ENCODE data around the gene PROSER2. TPM values are rescaled to one million over a fixed set of nuclear protein-coding genes. Genes with fewer than 3 reads are reported as not detected.
"Not testable (repeated sequence)": the region's sequence is repeated elsewhere in the genome, so short reads cannot be mapped to it uniquely, and the experiment has no call there.

The PROSER2 gene
- total RNA-seq, 1 donor from 2014 or later = 0.97 TPM

DNA sequence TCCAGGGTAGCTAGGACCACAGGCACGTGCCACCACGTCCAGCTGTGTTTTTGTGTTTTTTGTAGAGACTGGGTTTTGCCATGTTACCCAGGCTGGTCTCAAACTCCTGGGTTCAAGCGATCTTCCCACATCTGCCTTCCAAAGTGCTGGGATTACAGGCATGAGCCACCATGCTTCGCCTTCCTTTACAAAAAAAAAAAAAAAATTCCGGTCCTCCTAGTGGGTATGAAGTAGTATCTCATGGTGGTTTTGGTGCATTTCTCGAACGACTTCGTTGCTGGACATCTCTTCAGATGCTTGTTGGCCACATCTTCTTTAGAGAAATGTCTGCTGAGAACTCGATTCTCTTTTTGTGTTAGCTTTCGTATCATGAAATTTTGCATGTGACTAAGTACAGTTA, 3.9 kb downstream of the PROSER2 start:
- intact Hi-C loops (cut with DNase I) = no loop called here
- DNase-seq = no peak
- ATAC-seq (ENCODE audit: poor library complexity) = no peak

- no peak for DNase-seq
- ATAC-seq (ENCODE audit: poor library complexity) = no peak
- intact Hi-C loops (cut with DNase I) = no loop called here
These were observed 4.3 kb downstream of the PROSER2 start for GRCh38 chr10:11827414-11827813.

DNA sequence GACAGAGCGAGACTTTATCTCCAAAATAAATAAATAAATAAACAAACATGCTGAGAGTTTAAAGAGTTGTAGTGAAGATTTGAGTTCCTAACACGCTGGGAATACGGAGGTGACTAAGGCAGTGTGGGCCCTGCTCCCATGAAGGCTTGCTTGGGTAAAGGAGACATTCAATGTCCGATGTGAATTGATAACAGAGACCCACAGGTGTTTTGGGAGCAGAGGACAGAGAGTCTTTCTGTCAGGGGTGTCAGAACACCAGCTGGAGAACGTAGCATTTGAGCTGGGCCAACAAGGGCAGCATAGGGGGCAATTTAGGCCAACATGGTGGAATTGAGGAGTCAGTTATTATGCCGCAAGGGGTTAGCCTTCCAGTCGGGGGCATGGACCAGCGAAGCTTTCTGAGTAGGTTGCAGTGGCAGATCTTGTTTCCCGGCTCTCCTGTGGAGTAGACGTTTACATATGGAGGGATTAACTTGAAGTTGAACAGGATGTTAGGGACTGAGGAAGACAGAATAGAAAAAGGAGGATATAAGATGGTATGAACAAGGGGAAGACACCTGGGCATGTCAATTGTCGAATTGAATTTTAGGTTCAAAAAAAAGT, 5.6 kb downstream of the PROSER2 start:
- DNase-seq = no peak
- ATAC-seq (ENCODE audit: poor library complexity) = no peak
- intact Hi-C loops (cut with DNase I) = no loop called here

DNA sequence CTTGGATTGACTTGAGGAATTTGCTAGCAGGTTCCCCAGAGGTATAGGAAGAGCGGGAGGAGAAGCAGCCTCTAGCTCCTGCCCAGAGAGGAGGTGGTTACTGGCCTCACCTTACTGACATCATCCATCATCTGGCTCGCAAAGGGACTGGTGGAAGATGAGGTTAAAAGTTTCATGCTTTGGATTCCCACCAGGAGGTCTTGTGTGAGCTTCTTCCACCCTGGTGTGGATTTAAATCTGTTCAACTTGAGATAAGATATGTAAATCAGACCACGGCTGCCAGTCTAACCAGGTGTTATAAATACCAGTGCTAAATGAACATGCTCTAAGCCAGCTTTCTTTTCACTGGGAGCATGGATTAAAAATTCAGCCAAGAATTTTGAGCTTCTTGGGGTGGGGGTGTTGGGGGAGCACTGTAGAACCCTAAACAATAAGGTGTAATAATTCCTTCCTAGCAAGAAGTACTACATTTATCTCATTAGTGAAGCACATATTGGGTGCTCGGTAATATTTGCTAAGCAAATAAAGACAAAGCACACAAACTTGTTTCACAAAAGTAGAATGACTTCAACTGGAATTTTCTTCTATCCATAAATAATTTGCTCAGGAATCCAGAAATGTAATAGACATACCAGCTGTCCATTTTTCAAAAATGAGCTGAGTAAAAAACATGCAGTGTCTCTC, 7.8 kb downstream of the PROSER2 start:
- no peak for DNase-seq
- intact Hi-C loops (cut with DNase I) = no loop called here
- ATAC-seq (ENCODE audit: poor library complexity) = no peak

DNA sequence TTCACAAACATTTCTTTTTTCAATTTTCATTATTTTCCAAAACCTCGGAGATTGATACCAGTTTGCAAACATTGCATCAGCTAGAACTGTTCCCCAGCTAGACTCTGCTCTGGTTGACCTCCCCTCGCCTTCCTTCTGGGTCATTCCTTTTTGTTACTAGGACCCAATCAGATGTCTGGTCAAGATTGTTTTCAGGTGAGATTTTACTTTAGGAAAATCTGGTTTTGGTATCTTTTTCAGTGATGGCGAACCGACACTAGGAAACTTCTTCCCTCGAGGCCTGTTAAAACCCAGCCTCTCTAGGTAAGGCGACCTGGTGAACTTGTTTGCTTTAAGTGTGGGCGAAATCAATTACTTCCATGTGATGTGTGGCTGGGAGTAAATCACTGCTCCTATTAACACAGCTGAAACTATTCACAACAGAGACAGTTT, 8.4 kb downstream of the PROSER2 start:
- ATAC-seq (ENCODE audit: poor library complexity) = no peak
- no peak for DNase-seq
- intact Hi-C loops (cut with DNase I) = no loop called here

DNA sequence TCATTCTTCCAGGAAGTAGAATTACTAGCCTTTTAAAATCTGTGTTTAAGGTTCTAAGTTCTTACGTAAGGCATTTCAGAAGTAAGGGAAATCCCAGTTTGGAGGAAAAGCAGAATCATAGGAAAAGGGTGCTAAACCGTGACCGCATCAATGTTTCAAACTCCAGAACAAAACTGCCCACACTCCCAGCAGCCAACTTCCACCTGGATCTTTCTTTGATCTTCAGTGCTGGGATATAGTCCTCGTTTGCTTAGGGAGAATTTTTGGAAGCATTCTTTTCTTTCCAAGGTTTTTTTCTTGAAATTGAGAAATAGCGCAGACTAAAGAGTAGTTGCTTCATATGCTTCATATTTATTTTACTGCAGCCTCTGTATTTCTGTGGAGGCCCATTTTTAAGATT, 8.9 kb downstream of the PROSER2 start:
- ATAC-seq (ENCODE audit: poor library complexity) (no peak), DNase-seq (no peak)
- intact Hi-C loops (cut with DNase I) = no loop called here

DNA sequence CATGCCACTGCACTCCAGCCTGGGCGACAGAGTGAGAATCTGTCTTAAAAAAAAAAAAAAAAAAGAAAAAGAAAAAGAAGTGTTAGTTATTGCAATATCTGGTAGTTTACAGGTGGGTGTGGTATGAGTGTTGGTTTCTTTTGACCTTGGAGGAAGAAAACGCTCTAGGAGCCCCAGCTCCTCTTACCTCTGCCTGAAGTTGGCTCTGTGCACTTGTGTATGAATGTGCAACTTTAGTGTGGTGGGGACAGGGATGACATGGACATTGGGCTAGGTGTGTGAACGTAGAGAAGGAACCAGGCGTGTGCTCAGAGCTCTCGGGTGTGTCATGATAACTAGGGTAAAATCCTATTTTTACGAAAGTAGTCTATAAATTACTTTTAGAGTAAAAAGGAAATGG, 11.9 kb downstream of the PROSER2 start:
- ATAC-seq (ENCODE audit: poor library complexity) = no peak
- intact Hi-C loops (cut with DNase I) = no loop called here
- no peak for DNase-seq

DNA sequence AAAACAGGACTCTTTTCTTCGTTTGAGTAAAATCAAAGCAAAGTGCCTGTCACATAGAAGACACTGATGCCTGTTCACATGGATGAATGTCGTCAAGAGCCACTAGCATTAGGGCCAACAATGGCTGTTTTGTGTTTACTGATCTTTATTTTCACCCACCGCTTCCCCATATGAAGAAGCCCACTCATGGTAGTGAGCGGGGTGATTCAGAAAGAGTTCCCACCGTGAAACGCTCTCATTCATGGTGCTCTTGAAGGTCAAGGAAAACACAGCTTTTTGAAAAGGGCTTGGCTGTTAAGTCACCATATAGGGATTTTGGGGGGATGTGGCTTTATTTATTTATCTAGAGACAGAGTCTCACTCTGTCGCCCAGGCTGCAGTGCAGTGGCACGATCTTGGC, 12.5 kb downstream of the PROSER2 start:
- intact Hi-C loops (cut with DNase I) = no loop called here
- no peak for ATAC-seq (ENCODE audit: poor library complexity)
- DNase-seq = no peak

DNA sequence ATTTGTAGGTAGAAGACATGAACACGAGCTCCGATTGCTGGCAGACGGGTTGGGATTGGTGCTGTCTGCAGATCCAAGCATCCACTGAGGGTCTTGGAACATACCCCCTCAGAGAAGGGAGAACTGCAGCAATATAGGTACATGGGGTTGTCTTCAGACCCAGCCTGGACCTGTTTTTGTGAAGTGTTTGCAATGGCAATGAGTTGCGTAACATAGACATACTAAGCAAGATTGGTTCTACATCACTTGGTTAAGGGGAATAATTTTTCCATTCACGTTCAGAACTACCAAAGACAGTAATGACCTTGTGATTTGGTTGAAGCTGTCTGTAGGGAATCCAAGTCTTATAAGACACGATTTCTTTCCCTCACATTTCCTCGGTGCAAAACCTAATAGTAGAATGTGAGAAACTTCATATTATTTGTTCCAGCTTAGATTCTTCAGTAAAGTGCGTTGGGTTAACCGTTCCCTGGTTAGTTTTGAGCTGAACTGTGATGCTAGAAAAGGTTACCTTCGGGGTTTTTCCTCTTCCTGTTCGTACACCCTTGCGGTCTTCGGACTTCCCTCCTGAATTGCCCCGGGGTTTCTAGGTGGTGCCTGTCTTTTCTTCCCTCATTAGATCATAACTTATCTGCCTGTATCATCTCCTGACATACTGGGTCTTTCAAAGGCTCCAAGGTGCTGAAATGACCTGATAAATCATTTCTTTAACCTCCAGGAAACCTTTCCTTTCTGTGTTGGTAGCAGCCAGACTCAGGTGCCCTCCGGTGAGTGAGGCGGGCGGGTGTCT, 14.4 kb downstream of the PROSER2 start:
- DNase-seq = no peak
- ATAC-seq (ENCODE audit: poor library complexity) = no peak
- intact Hi-C loops (cut with DNase I) = no loop called here

GRCh38 chr10:11838298-11838852, 15.2 kb downstream of the PROSER2 start:
- peak; percentile 87 for ATAC-seq (ENCODE audit: poor library complexity)
- DNase-seq = no peak
- intact Hi-C loops (cut with DNase I) = no loop called here

DNA sequence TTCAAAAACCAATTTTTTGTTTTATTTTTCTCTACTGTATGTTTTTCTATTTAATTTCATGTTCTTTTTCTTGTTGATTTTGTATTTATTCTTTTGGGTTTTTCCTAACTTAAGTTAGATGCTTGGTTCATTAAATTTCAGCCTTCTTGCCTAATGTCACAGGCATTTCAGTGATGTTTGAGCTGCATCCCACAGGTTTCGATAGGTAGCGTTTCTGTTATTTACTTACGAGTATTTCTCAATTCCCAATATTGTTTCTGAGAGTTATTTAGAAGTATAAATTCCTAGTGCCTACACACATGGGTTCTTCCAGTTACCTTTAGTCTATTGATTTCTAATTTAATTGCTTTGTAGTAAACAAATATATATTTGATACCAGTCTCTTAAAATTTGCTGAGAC, 18.2 kb downstream of the PROSER2 start:
- intact Hi-C loops (cut with DNase I) = no loop called here
- no peak for ATAC-seq (ENCODE audit: poor library complexity)
- DNase-seq = no peak

DNA sequence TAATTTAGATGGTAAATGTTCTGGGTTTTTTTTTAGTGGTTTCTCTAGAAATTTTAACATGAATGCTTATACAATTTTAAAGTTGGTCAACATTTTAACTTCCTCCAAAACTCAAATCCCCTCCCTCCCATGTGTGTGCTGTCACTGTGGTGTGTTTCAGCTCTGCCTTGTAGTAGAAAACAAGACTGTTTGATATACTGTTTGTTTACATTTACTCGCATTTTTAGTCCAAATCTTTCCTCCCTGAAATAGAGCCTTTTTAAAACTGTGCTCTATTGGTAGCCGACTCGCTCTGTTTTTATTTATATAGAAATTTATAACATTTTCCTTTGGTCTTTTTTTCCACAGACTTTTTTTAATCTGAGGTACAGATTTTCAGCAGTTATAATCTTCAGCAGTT, 19.3 kb downstream of the PROSER2 start:
- ATAC-seq (ENCODE audit: poor library complexity) = no peak
- intact Hi-C loops (cut with DNase I) = no loop called here
- DNase-seq = no peak

DNA sequence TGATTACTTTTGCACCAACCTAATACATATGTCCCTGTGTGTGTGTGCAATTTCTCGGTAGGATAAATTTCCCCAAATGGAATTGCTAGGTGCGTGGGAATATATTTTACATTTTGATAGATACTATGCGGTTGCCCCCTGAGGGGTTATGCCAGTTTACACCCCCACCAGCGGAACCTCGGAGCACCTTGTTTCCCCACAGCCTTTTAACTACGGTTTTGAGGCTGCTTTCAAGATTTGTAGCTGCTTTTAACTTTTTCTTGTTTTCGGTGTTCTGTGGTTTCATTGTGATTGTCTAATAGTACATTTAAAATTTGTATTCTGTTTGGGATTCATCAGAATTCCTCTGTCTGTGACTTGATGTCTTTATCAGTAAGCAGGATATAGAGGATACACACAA, 22.0 kb downstream of the PROSER2 start:
- ATAC-seq (ENCODE audit: poor library complexity) (no peak), DNase-seq (no peak)
- intact Hi-C loops (cut with DNase I) = no loop called here

DNA sequence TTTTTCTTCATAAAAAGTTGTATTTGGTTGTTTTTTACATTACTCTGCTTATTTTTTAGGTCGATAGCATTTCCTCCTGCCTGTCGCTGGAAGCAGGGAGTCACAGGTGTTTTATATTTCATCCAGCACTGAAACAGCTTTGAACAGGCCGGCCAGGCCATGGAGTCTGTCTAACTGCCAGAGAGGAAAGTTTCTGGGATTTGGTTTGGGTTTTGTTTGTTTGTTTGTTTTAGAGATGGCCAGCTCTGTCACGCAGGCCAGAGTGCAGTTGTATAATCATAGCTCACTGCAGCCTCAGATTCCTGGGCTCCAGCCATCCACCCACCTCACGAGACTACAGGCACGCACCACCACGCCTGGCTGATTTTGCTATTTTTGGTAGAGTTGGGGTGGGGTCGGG, 23.4 kb downstream of the PROSER2 start:
- ATAC-seq (ENCODE audit: poor library complexity) (no peak), DNase-seq (no peak)
- intact Hi-C loops (cut with DNase I) = no loop called here

- ATAC-seq (ENCODE audit: poor library complexity) = no peak
- intact Hi-C loops (cut with DNase I) = no loop called here
- no peak for DNase-seq
These were observed 26.1 kb downstream of the PROSER2 start for GRCh38 chr10:11849277-11849676.

DNA sequence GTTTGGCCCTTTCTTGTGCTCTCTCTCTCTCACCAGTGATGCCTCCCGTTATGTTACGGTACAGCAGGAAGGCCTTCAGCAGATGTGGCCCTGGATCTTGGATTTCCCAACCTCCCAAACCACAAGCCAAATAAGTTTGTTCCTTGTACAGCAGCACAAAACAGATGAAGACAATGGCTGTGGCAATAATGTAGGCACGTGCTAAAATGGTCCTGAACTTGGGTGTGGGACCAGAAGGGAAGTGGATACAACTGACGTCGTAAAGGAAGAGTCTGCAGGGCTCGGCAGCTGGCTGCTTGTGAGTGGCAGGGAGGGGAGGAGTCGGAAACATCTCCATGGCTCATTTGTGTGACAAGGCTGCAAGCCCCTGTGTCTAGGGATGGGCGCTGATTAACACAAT, 26.8 kb downstream of the PROSER2 start:
- intact Hi-C loops (cut with DNase I) = no loop called here
- DNase-seq (no peak), ATAC-seq (ENCODE audit: poor library complexity) (no peak)

- DNase-seq = no peak
- intact Hi-C loops (cut with DNase I) = no loop called here
- ATAC-seq (ENCODE audit: poor library complexity) = no peak
These were observed 28.8 kb downstream of the PROSER2 start for GRCh38 chr10:11851910-11852309.

- intact Hi-C loops (cut with DNase I); ATAC-seq (ENCODE audit: poor library complexity); DNase-seq: not testable (repeated sequence)
These were observed 29.5 kb downstream of the PROSER2 start for GRCh38 chr10:11852637-11853036.

- ATAC-seq (ENCODE audit: poor library complexity) = no peak
- intact Hi-C loops (cut with DNase I) = no loop called here
- no peak for DNase-seq
These were observed 30.3 kb downstream of the PROSER2 start for GRCh38 chr10:11853468-11853867.

- no peak for DNase-seq
- no peak for ATAC-seq (ENCODE audit: poor library complexity)
- intact Hi-C loops (cut with DNase I) = no loop called here
These were observed 31.1 kb downstream of the PROSER2 start for GRCh38 chr10:11854301-11854700.
